GM19395 (cell line): ENCODE data around the gene POLR1G.
"Not testable (repeated sequence)": the region's sequence is repeated elsewhere in the genome, so short reads cannot be mapped to it uniquely, and the experiment has no call there.

ENCODE experiments used
- ATAC-seq: cut with Tn5 transposase; IDR thresholded peaks from one replicate; pipeline ENCODE4 v1.9.1; 2021; ENCODE audit warnings: mild to moderate bottlenecking, moderate library complexity; ENCODE audit not compliant: unreplicated experiment

The POLR1G gene

GRCh38 chr19:45419895-45420294 lies 13.5 kb downstream of the POLR1G start:
- no peak for ATAC-seq

GRCh38 chr19:45420356-45420755 lies 13.9 kb downstream of the POLR1G start:
- no peak for ATAC-seq

- ATAC-seq = no peak
Measured at GRCh38 chr19:45420871-45421270, 14.4 kb downstream of the POLR1G start.

DNA sequence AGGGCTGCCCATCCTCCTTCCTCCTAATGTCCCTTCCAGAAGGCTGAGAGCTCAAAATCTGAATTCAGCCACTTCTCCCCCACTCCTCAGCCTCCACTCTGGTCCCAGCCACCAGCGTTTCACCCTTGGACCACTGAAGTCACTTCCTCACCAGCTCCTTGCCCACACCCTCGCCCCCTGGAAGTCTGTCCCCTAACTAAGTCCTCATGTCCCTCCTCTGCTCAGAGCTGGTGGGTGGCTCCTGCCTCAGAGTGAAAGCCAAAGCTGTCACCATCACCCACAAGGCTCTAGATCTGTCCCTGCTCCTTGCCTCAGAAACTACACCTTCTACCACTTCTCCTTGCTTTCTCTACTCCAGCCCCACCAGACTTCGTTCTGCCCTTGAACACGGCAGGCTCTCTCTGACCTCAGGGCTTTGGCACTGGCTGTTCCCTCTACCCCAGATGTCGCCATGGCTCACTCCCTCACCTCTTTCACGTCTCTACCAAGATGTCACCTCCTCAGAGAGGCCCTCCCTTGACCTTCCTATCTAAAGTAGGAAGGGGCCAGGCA lies 15.6 kb downstream of the POLR1G start:
- no peak for ATAC-seq

DNA sequence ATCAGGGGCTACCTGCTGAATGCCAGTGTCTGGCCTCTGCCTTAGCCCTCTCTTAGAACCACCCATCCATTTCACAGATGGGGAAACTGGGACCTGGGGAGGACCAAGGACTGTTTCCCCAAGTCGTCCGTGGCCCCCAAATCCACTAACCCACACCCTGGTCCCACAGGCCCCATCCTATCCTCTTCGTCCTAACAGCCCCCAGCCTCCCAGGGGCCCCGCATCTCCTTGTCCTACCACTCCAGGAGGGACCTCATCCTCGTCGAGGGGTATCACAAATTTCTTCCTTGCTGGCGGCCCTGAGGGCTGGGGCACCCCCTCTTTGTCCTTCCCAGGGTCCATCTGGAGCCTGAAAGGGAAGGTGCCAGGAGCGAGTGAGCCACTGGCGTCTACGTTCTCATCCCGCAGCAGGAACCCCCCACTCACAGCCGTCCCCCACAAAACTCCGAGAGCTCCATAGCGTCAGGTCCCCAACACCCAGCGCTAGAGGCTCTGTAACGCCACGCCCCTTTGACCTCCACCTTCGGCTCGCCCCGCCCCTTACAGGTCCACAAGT lies 16.7 kb downstream of the POLR1G start:
- no peak for ATAC-seq

DNA sequence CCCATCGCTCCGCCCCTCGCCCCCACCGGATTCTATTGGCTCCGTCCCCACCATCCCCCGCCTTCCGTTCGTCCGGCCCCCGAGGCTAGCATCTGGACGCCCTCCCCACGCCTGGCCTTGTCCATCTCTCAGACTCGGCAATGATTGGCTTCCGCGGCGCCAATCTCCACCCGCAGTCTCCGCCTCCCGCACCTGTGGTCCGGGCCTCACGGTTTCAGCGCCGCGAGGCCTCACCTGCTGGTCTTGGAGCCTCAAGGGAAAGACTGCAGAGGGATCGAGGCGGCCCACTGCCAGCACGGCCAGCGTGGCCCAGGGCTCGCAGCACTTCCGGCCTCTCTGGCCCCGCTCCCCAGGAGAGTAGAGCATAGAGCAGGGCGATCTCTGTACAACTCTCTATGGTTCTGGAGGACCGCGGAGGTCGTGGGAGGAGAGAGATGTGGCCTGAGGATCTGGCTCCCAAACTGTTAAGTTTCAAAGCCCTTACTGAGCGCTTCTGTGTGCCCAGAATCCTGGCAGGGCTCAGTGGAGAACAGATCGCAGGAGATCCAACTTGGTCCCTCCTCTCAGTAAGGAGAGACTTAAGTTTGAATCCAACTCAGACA lies 17.2 kb downstream of the POLR1G start, which contains the start of gene ERCC1:
TSS of gene ERCC1 (minus strand) at position 329 of the 602 bp plus-strand sequence. CDS start 543 bp downstream, outside the sequence.
- ATAC-seq = peak; percentile 71

GRCh38 chr19:45424191-45425058 lies 18.0 kb downstream of the POLR1G start:
- ATAC-seq = no peak

DNA sequence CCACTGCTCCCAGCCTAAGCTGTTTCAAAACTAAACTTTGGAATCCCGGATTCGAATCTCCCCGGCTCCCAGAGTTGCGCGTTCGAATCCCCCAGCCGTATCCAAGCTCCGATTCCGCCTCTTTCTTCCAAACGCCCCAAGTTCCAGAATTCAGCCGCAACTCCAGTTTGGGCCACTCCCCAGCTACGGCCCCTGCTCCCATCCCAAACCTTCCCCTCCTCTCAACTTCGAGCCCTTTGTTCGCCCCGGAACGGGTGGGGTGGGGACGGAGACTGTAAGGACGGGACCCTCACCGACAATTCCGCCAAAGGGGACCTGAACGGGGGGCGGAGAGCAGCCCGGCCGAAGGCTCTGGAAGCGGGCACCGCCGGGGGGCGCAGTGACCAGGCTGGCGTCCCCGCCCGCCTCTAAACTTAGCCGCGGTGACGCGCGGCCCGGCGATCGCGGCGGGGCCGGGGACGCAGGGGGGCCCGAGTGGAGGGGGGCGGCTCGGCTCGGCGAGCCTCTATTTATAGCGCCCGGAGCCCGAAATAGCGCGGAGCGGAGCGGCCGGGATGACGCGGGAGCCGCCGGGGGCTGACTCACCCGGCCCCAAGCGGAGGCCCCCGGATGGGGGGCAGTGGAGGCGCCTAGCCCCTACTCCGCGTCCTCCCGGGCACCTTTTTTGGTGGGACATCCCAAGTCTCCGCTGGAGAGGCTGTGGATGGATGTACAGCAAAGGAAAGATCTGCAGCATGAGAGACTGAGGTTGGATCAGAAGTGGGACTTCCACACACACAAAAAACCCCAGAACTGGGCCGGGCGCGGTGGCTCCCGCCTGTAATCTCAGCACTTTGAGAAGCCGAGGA lies 22.2 kb downstream of the POLR1G start:
- ATAC-seq = no peak

DNA sequence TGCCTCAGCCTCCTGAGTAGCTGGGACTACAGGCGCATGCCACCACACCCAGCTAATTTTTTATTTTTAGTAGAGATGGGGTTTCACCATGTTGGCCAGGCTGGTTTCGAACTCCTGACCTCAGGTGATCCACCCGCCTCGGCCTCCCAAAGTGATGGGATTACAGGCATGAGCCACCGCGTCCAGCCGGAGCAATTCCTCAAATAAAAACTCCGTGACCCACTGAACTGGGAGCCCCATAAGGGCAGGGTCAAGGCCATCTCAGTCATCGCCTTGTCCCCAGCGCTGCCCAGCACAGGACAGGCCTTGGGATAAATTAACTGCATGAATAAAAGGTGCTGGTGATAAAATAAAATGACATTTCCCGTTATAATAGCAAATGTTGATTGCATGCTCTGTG lies 23.5 kb downstream of the POLR1G start:
- not testable (repeated sequence) for ATAC-seq

- ATAC-seq = not testable (repeated sequence)
Measured at GRCh38 chr19:45431008-45431407, 24.6 kb downstream of the POLR1G start.

DNA sequence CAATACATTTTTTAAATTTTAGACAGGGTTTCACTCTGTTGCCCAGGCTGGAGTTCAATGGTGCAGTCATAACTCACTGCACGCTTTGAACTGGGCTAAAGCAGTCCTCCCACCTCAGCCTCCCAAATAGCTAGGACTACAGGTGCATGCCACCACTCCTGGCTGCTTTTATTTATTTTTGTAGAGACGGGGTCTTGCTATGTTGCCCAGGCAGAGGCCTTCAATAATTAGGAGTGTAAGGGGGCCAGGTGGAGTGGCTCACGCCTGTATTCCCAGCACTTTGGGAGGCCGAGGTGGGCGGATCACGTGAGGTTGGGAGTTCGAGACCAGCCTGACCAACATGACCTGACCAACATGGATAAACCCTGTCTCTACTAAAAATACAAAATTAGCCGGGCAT lies 26.1 kb downstream of the POLR1G start:
- not testable (repeated sequence) for ATAC-seq

- ATAC-seq = no peak
Measured at GRCh38 chr19:45437328-45437727, 30.9 kb downstream of the POLR1G start.

DNA sequence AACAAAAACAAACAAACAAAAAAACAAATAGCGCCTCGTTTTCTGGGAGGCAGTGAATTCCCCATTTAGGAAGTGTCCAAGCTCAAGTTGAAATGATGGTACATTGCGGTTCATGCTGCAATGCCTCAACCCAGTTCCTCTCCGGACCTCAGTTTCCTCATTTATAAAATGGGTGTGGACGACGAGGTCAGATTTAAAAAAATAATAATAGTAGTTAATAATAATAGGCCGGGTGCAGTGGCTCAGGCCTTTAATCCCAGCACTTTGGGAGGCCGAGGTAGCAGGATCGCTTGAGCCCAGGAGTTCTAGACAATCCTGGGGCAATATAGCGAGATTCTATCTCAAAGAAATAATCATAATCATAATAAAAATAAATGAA lies 32.7 kb downstream of the POLR1G start:
- ATAC-seq = no peak

DNA sequence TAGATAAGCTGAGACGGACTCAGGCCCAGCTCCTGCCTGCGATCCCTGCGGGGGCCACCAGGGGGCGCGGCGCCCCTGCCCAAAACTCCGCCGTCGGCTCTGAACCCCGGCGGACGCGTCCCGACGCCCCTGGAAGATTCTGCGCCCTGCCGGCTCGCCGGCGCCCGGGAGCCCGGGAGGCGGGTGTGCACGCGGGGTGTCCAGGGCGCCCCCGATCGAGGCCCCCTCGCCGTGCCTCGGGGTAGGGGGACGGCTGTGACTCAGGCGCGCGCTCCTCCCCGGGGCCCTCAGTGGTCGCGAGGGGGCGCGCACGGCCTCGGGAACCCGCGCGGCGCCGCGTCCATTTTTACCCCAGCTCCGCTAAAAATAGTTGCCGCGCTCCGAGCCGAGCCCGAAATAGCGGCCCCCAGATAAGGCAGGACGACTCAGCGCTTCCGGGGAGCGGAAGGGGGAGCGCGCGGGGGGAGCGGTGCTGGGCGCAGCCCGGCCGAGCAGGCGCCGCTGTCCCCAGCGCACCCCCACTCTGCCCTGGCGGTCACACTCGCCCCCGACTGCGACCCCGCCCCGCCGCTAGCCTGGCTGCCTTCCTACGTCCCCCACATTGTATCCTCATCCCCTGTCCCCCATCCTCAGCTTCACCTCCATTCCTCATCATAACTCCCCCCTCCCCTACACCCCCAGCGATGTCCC lies 33.3 kb downstream of the POLR1G start:
- ATAC-seq = peak; percentile 55

GRCh38 chr19:45440259-45440638 lies 33.8 kb downstream of the POLR1G start:
- ATAC-seq = no peak

- no peak for ATAC-seq
Measured at GRCh38 chr19:45440873-45441654, 34.6 kb downstream of the POLR1G start.

GRCh38 chr19:45442408-45442777 lies 35.9 kb downstream of the POLR1G start:
- no peak for ATAC-seq

- no peak for ATAC-seq
Measured at GRCh38 chr19:45442778-45443461, 36.5 kb downstream of the POLR1G start.
